H1 (cell line): Measurements from ENCODE around the gene SLC16A11.

Experiments
- EP300 ChIP-seq, 2 experiments: IDR thresholded peaks; 1 replicate in 1 of 2; 2 replicates in 1 of 2; pipeline ENCODE4 v1.6.1; 2011 to 2012; ENCODE audit warnings: low read depth in 2 of 2, low read length in 2 of 2, mild to moderate bottlenecking in 2 of 2, borderline replicate concordance in 1 of 2, inconsistent platforms in 1 of 2, moderate library complexity in 1 of 2
- POLR2AphosphoS5 ChIP-seq: IDR thresholded peaks from 2 replicates; pipeline ENCODE4 v1.6.1; 2011; ENCODE audit warnings: low read depth, low read length
- RAD21 ChIP-seq, 2 experiments: IDR thresholded peaks in 1 of 2; conservative IDR thresholded peaks in 1 of 2; 2 replicates each; pipeline ENCODE4 v1.6.1; 2011; ENCODE audit warnings: low read depth in 2 of 2, low read length in 2 of 2, improper control_type of control experiment in 1 of 2, inconsistent platforms in 1 of 2, mild to moderate bottlenecking in 1 of 2, moderate library complexity in 1 of 2

GRCh38 chr17:7045492-7046126 is 1.7 kb upstream of the SLC16A11 start:
- TF ChIP-seq POLR2AphosphoS5 (no peak), EP300 (IDR thresholded peaks at IDR 0.05; ENCODE audit: borderline replicate concordance in 1 of 2, low read depth in 2 of 2, low read length in 2 of 2) (no peak), RAD21 (IDR thresholded peaks at IDR 0.05 in 1 of 2, conservative IDR thresholded peaks at IDR 0.05 in 1 of 2; ENCODE audit: low read depth in 2 of 2, low read length in 2 of 2) (peak; percentile 89 to 91)
